Neural progenitor cell (in vitro differentiated cells): ENCODE measurements around the gene RXRA. TPM values are rescaled to one million over a fixed set of nuclear protein-coding genes. Genes with fewer than 3 reads are reported as not detected.

Source experiments
- DNase-seq: peaks from one replicate; pipeline ENCODE4 v3.0.0-alpha.2; 2016; ENCODE audit warnings: low spot score
- H2AFZ ChIP-seq: fragments of 200-600 bp; sonication (generic); replicated peaks from 2 replicates; pipeline ENCODE4 v1.6.1; 2016; ENCODE audit warnings: antibody characterized with exemption
- H3F3A ChIP-seq: fragments of 200-600 bp; sonication (generic); 2 replicates; pipeline ENCODE4 v1.6.1; 2016; ENCODE audit warnings: antibody characterized with exemption, low read depth
- H3K27ac ChIP-seq: fragments of 200-600 bp; sonication (generic); 2 replicates; pipeline ENCODE4 v1.5.1; 2016; ENCODE audit warnings: mild to moderate bottlenecking
- H3K27me3 ChIP-seq: fragments of 200-600 bp; sonication (generic); 2 replicates; pipeline ENCODE4 v1.6.1; 2016; ENCODE audit warnings: mild to moderate bottlenecking, moderate library complexity
- H3K36me3 ChIP-seq: fragments of 200-600 bp; sonication (generic); 2 replicates; pipeline ENCODE4 v1.5.1; 2016
- H3K4me1 ChIP-seq: fragments of 200-600 bp; sonication (generic); 2 replicates; pipeline ENCODE4 v1.6.1; 2016; ENCODE audit warnings: mixed run types
- H3K4me2 ChIP-seq: fragments of 200-600 bp; sonication (generic); 2 replicates; pipeline ENCODE4 v1.6.1; 2016
- H3K4me3 ChIP-seq: fragments of 200-600 bp; sonication (generic); 2 replicates; pipeline ENCODE4 v1.5.1; 2016
- H3K79me2 ChIP-seq: fragments of 200-600 bp; sonication (generic); 2 replicates; pipeline ENCODE4 v1.6.1; 2016; ENCODE audit warnings: low read depth
- H3K9ac ChIP-seq: fragments of 200-600 bp; sonication (generic); 2 replicates; pipeline ENCODE4 v1.6.1; 2016
- H3K9me3 ChIP-seq: fragments of 200-600 bp; sonication (generic); 2 replicates; pipeline ENCODE4 v1.5.1; 2016; ENCODE audit warnings: low read depth
- H4K20me1 ChIP-seq: fragments of 200-600 bp; sonication (generic); 2 replicates; pipeline ENCODE4 v1.6.1; 2016; ENCODE audit warnings: low read depth
- H3K27ac Mint-ChIP-seq: 3 replicates; pipeline ENCODE4 v1.8.0; 2021; ENCODE audit warnings: mixed read lengths
- H3K27me3 Mint-ChIP-seq: 2 replicates; pipeline ENCODE4 v1.8.0; 2022; ENCODE audit warnings: low read depth, mild to moderate bottlenecking, inconsistent platforms, moderate library complexity, mixed read lengths; ENCODE audit not compliant: insufficient read depth
- H3K36me3 Mint-ChIP-seq: 3 replicates; pipeline ENCODE4 v1.8.0; 2021; ENCODE audit warnings: mixed read lengths
- H3K4me1 Mint-ChIP-seq: 3 replicates; pipeline ENCODE4 v1.8.0; 2021; ENCODE audit warnings: mixed read lengths
- H3K4me3 Mint-ChIP-seq: 3 replicates; pipeline ENCODE4 v1.8.0; 2021; ENCODE audit warnings: mild to moderate bottlenecking, moderate library complexity, mixed read lengths
- H3K9me3 Mint-ChIP-seq: 3 replicates; pipeline ENCODE4 v1.8.0; 2020; ENCODE audit warnings: mixed read lengths
- EZH2 ChIP-seq: fragments of 200-600 bp; sonication (generic); IDR thresholded peaks from 2 replicates; pipeline ENCODE4 v1.6.1; 2017; ENCODE audit warnings: antibody characterized with exemption, mild to moderate bottlenecking, moderate library complexity
- EZH2phosphoT487 ChIP-seq: fragments of 200-600 bp; sonication (generic); IDR thresholded peaks from 2 replicates; pipeline ENCODE4 v1.6.1; 2017; ENCODE audit warnings: antibody characterized with exemption
- total RNA-seq: library from RNA; depleted of rRNA; stranded (reverse); fragments of >200 nt; gene quantifications from 2 replicates; pipeline ENCODE4 v1.2.3, GENCODE V29; 2015; ENCODE audit warnings: low replicate concordance
- TF ChIP-seq, protein P1 (sequence below): fragments of 200-600 bp; sonication (generic); IDR thresholded peaks from 2 replicates; pipeline ENCODE4 v1.5.1; 2017; ENCODE audit warnings: antibody characterized with exemption, mild to moderate bottlenecking

Gene RXRA
- total RNA-seq, 1 donor from 2014 or later: 11.6 TPM

DNA sequence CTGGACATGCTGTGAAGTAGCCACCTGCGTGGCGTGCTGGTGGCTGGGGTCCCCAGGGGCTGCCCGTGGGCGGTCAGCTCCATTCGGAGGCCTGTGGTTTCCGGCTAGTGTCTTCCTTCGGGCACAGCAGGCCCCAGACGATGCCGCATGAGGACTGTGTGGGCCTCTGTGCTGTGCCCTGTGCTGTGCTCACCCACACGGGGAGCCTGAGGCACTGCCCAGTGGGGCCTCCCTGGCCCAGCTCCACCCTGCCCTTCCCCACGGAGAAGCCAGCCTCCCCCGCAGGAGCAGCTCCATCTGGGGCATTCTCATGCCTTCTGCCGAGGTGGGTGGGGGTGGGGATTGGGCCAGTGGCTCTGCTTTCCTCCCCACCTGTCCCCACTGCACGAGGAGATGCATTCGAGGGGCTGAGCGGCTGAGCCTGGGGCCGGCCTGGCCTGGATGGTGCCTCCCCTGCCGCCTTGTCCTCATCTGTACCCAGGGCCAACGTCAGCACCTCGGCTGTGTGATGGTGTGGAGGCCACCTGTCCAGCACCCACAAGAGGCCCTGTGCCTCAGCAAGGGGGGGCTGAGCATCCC lies 24.2 kb downstream of the RXRA start:
- H3F3A ChIP-seq: peaks cover 6% of the 10 kb centered on the region
- peaks cover 7% of the 10 kb centered on the region for H3K27me3 Mint-ChIP-seq
- no peak for DNase-seq
- H3K27ac ChIP-seq: no peak overlapping the region
- peaks cover 19% of the 10 kb centered on the region for H3K4me1 ChIP-seq
- peak overlapping the region; percentile 27 for H3K9ac ChIP-seq
- no peaks in the 10 kb centered on the region for H3K36me3 ChIP-seq
- H3K27me3 ChIP-seq: no peaks in the 10 kb centered on the region
- H3K36me3 Mint-ChIP-seq: no peaks in the 10 kb centered on the region
- no peak overlapping the region for H3K4me3 ChIP-seq
- no peak overlapping the region for H3K4me3 Mint-ChIP-seq
- TF ChIP-seq, protein P1, sequence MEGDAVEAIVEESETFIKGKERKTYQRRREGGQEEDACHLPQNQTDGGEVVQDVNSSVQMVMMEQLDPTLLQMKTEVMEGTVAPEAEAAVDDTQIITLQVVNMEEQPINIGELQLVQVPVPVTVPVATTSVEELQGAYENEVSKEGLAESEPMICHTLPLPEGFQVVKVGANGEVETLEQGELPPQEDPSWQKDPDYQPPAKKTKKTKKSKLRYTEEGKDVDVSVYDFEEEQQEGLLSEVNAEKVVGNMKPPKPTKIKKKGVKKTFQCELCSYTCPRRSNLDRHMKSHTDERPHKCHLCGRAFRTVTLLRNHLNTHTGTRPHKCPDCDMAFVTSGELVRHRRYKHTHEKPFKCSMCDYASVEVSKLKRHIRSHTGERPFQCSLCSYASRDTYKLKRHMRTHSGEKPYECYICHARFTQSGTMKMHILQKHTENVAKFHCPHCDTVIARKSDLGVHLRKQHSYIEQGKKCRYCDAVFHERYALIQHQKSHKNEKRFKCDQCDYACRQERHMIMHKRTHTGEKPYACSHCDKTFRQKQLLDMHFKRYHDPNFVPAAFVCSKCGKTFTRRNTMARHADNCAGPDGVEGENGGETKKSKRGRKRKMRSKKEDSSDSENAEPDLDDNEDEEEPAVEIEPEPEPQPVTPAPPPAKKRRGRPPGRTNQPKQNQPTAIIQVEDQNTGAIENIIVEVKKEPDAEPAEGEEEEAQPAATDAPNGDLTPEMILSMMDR: no peak
- TF ChIP-seq EZH2phosphoT487: no peak
- TF ChIP-seq EZH2: no peak
- no peaks in the 10 kb centered on the region for H3K9me3 ChIP-seq
- H3K27ac Mint-ChIP-seq: no peak overlapping the region
- H3K4me2 ChIP-seq: no peak overlapping the region
- peaks cover 100% of the 10 kb centered on the region for H4K20me1 ChIP-seq
- H2AFZ ChIP-seq: no peak overlapping the region
- H3K9me3 Mint-ChIP-seq: no peaks in the 10 kb centered on the region
- H3K79me2 ChIP-seq: peaks cover 94% of the 10 kb centered on the region
- peaks cover 34% of the 10 kb centered on the region for H3K4me1 Mint-ChIP-seq

GRCh38 chr9:134351606-134352176 lies 25.4 kb downstream of the RXRA start:
- H3K9ac ChIP-seq: no peak overlapping the region
- no peaks in the 10 kb centered on the region for H3K9me3 ChIP-seq
- DNase-seq: no peak
- peaks cover 94% of the 10 kb centered on the region for H3K79me2 ChIP-seq
- Mint-ChIP-seq H3K4me3 (no peak overlapping the region), H3K4me1 (peaks cover 29% of the 10 kb centered on the region), H3K27ac (peak overlapping the region; percentile 93), H3K36me3 (no peaks in the 10 kb centered on the region), H3K27me3 (peaks cover 7% of the 10 kb centered on the region), H3K9me3 (no peaks in the 10 kb centered on the region)
- H4K20me1 ChIP-seq: peaks cover 100% of the 10 kb centered on the region
- H3K27ac ChIP-seq: no peak overlapping the region
- H3K27me3 ChIP-seq: no peaks in the 10 kb centered on the region
- no peak for TF ChIP-seq EZH2phosphoT487
- no peak for TF ChIP-seq EZH2
- TF ChIP-seq, protein P1: no peak
- H3K4me1 ChIP-seq: peaks cover 22% of the 10 kb centered on the region
- no peak overlapping the region for H3K4me2 ChIP-seq
- no peak overlapping the region for H2AFZ ChIP-seq
- no peaks in the 10 kb centered on the region for H3K36me3 ChIP-seq
- no peak overlapping the region for H3K4me3 ChIP-seq
- H3F3A ChIP-seq: peaks cover 6% of the 10 kb centered on the region

DNA sequence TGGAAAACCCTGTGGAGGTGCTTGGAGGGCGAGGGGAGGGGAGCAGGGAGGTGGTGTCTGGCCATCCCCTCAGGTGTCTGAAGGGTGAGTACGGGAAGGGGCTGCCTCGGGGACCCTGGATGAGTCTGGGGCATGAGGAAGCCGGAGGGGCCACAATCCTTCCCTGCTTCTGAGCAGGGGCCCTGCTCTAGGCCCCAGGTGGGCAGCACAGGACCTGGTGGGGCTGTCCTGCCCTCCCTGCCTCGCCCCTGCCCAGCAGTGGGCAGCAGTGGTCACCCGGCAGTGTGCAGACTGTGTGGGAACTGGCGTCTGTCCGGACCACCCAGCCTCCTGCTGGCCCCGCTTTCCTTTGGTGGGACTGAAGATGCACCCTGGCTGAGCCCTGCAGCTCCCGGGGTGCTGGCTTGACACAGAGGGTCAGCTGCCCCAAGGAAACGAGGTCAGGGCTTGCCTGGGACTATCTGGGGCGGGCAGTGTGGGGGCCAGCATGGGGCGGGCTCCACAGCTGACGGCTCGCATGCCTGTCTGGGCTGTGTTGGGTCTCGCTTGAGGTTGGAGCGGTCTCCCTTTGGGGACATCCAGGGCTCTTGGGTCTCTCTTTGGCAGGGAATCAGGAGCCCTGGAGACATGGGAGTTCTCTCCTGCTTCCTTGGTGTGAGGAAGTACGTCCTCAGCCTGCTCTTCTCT lies 26.1 kb downstream of the RXRA start:
- peaks cover 26% of the 10 kb centered on the region for H3K4me1 Mint-ChIP-seq
- no peak overlapping the region for H3K4me3 Mint-ChIP-seq
- no peak for DNase-seq
- no peak overlapping the region for H3K27ac Mint-ChIP-seq
- no peaks in the 10 kb centered on the region for H3K36me3 ChIP-seq
- no peaks in the 10 kb centered on the region for H3K9me3 ChIP-seq
- peaks cover 22% of the 10 kb centered on the region for H3K4me1 ChIP-seq
- peaks cover 7% of the 10 kb centered on the region for H3K27me3 Mint-ChIP-seq
- H3K9me3 Mint-ChIP-seq: no peaks in the 10 kb centered on the region
- peaks cover 94% of the 10 kb centered on the region for H3K79me2 ChIP-seq
- no peak overlapping the region for H3K4me2 ChIP-seq
- H4K20me1 ChIP-seq: peaks cover 100% of the 10 kb centered on the region
- H3K4me3 ChIP-seq: no peak overlapping the region
- H2AFZ ChIP-seq: no peak overlapping the region
- peaks cover 6% of the 10 kb centered on the region for H3F3A ChIP-seq
- H3K27me3 ChIP-seq: no peaks in the 10 kb centered on the region
- H3K9ac ChIP-seq: no peak overlapping the region
- TF ChIP-seq EZH2phosphoT487 (no peak), EZH2 (no peak)
- TF ChIP-seq, protein P1: no peak
- no peaks in the 10 kb centered on the region for H3K36me3 Mint-ChIP-seq
- H3K27ac ChIP-seq: no peak overlapping the region
